ENCODE results near the gene RIC3. TPM values are rescaled to one million over a fixed set of nuclear protein-coding genes. Genes with fewer than 3 reads are reported as not detected.

The RIC3 gene
- total RNA-seq, 1 donor from 2014 or later, result 3.2 TPM

- Mint-ChIP-seq H3K36me3 (ENCODE audit: low read depth) (no peaks in the 10 kb centered on the region), H3K4me1 (ENCODE audit: low read depth) (peaks cover 2% of the 10 kb centered on the region), H3K9me3 (no peaks in the 10 kb centered on the region), H3K27ac (no peak overlapping the region), H3K27me3 (ENCODE audit: low read depth) (no peaks in the 10 kb centered on the region), H3K4me3 (ENCODE audit: low read depth) (no peak overlapping the region)
- DNase-seq (ENCODE audit: low spot score), result peak; percentile 6
- intact Hi-C loops (cut with micrococcal nuclease), result no loop called here
Observed at GRCh38 chr11:8063324-8063723, 105.5 kb downstream of the RIC3 start.

- H3K4me3 Mint-ChIP-seq (ENCODE audit: low read depth), result no peak overlapping the region
- no peak overlapping the region for H3K27ac Mint-ChIP-seq
- intact Hi-C loops (cut with micrococcal nuclease), result no loop called here
- no peaks in the 10 kb centered on the region for H3K36me3 Mint-ChIP-seq (ENCODE audit: low read depth)
- peak; percentile 5 for DNase-seq (ENCODE audit: low spot score)
- H3K4me1 Mint-ChIP-seq (ENCODE audit: low read depth), result peaks cover 3% of the 10 kb centered on the region
- H3K9me3 Mint-ChIP-seq, result no peaks in the 10 kb centered on the region
- no peaks in the 10 kb centered on the region for H3K27me3 Mint-ChIP-seq (ENCODE audit: low read depth)
Observed at GRCh38 chr11:8062781-8063257, 106.0 kb downstream of the RIC3 start.

- no peak overlapping the region for H3K4me3 Mint-ChIP-seq (ENCODE audit: low read depth)
- H3K9me3 Mint-ChIP-seq, result no peaks in the 10 kb centered on the region
- H3K27ac Mint-ChIP-seq, result no peak overlapping the region
- intact Hi-C loops (cut with micrococcal nuclease), result no loop called here
- H3K4me1 Mint-ChIP-seq (ENCODE audit: low read depth), result peaks cover 3% of the 10 kb centered on the region
- no peaks in the 10 kb centered on the region for H3K27me3 Mint-ChIP-seq (ENCODE audit: low read depth)
- DNase-seq (ENCODE audit: low spot score), result no peak
- H3K36me3 Mint-ChIP-seq (ENCODE audit: low read depth), result no peaks in the 10 kb centered on the region
Observed at GRCh38 chr11:8061555-8062428, 107.0 kb downstream of the RIC3 start.

GRCh38 chr11:8060801-8061554 is 107.8 kb downstream of the RIC3 start:
- intact Hi-C loops (cut with micrococcal nuclease), result no loop called here
- Mint-ChIP-seq H3K4me1 (ENCODE audit: low read depth) (peaks cover 3% of the 10 kb centered on the region), H3K9me3 (no peaks in the 10 kb centered on the region), H3K36me3 (ENCODE audit: low read depth) (no peaks in the 10 kb centered on the region), H3K4me3 (ENCODE audit: low read depth) (no peak overlapping the region), H3K27ac (no peak overlapping the region), H3K27me3 (ENCODE audit: low read depth) (no peaks in the 10 kb centered on the region)
- DNase-seq (ENCODE audit: low spot score), result peak; percentile 3

GRCh38 chr11:8060146-8060719 is 108.6 kb downstream of the RIC3 start:
- intact Hi-C loops (cut with micrococcal nuclease), result no loop called here
- Mint-ChIP-seq H3K9me3 (no peaks in the 10 kb centered on the region), H3K27me3 (ENCODE audit: low read depth) (no peaks in the 10 kb centered on the region), H3K4me1 (ENCODE audit: low read depth) (peaks cover 3% of the 10 kb centered on the region), H3K27ac (no peak overlapping the region), H3K4me3 (ENCODE audit: low read depth) (no peak overlapping the region), H3K36me3 (ENCODE audit: low read depth) (no peaks in the 10 kb centered on the region)
- DNase-seq (ENCODE audit: low spot score), result peak; percentile 4

- DNase-seq (ENCODE audit: low spot score), result no peak
- intact Hi-C loops (cut with micrococcal nuclease), result no loop called here
- H3K4me3 Mint-ChIP-seq (ENCODE audit: low read depth), result no peak overlapping the region
- no peaks in the 10 kb centered on the region for H3K9me3 Mint-ChIP-seq
- H3K36me3 Mint-ChIP-seq (ENCODE audit: low read depth), result no peaks in the 10 kb centered on the region
- H3K27ac Mint-ChIP-seq, result no peak overlapping the region
- peaks cover 3% of the 10 kb centered on the region for H3K4me1 Mint-ChIP-seq (ENCODE audit: low read depth)
- H3K27me3 Mint-ChIP-seq (ENCODE audit: low read depth), result no peaks in the 10 kb centered on the region
Observed at GRCh38 chr11:8059571-8060011, 109.2 kb downstream of the RIC3 start.

- intact Hi-C loops (cut with micrococcal nuclease), result no loop called here
- no peaks in the 10 kb centered on the region for H3K36me3 Mint-ChIP-seq (ENCODE audit: low read depth)
- H3K4me3 Mint-ChIP-seq (ENCODE audit: low read depth), result no peak overlapping the region
- no peaks in the 10 kb centered on the region for H3K27me3 Mint-ChIP-seq (ENCODE audit: low read depth)
- no peak overlapping the region for H3K27ac Mint-ChIP-seq
- H3K9me3 Mint-ChIP-seq, result no peaks in the 10 kb centered on the region
- DNase-seq (ENCODE audit: low spot score), result peak; percentile 2
- H3K4me1 Mint-ChIP-seq (ENCODE audit: low read depth), result peaks cover 3% of the 10 kb centered on the region
Observed at GRCh38 chr11:8059030-8059429, 109.8 kb downstream of the RIC3 start.

GRCh38 chr11:8058216-8058615 is 110.6 kb downstream of the RIC3 start:
- intact Hi-C loops (cut with micrococcal nuclease), result no loop called here
- Mint-ChIP-seq H3K4me3 (ENCODE audit: low read depth) (no peak overlapping the region), H3K36me3 (ENCODE audit: low read depth) (no peaks in the 10 kb centered on the region), H3K27me3 (ENCODE audit: low read depth) (no peaks in the 10 kb centered on the region), H3K9me3 (no peaks in the 10 kb centered on the region), H3K27ac (no peak overlapping the region), H3K4me1 (ENCODE audit: low read depth) (peaks cover 3% of the 10 kb centered on the region)
- DNase-seq (ENCODE audit: low spot score), result no peak

GRCh38 chr11:8056810-8057463 is 111.9 kb downstream of the RIC3 start:
- H3K4me1 Mint-ChIP-seq (ENCODE audit: low read depth), result peaks cover 3% of the 10 kb centered on the region
- H3K4me3 Mint-ChIP-seq (ENCODE audit: low read depth), result no peak overlapping the region
- no peaks in the 10 kb centered on the region for H3K36me3 Mint-ChIP-seq (ENCODE audit: low read depth)
- H3K27ac Mint-ChIP-seq, result no peak overlapping the region
- intact Hi-C loops (cut with micrococcal nuclease), result no loop called here
- no peaks in the 10 kb centered on the region for H3K9me3 Mint-ChIP-seq
- no peak for DNase-seq (ENCODE audit: low spot score)
- no peaks in the 10 kb centered on the region for H3K27me3 Mint-ChIP-seq (ENCODE audit: low read depth)

Other genes with a start within 250 kb of the RIC3 start
- gene OR10A6, start 237.8 kb downstream of the RIC3 start, total RNA-seq, result not detected in 2 replicates
- not detected in 2 replicates for gene OR10A3, start 227.3 kb downstream of the RIC3 start, total RNA-seq
- not detected in 2 replicates for gene NLRP10, start 203.6 kb downstream of the RIC3 start, total RNA-seq
- gene EIF3F, start 181.7 kb downstream of the RIC3 start, total RNA-seq, result 237 and 239 TPM in 2 replicates
- 0.50 and 0.55 TPM in 2 replicates for gene TUB, start 87.8 kb downstream of the RIC3 start, total RNA-seq
- not detected in 2 replicates for gene LMO1, start 94.9 kb upstream of the RIC3 start, total RNA-seq